HG03045 (cell line): ENCODE measurements around the gene PCDHB6.
"Not testable (repeated sequence)": the region's sequence is repeated elsewhere in the genome, so short reads cannot be mapped to it uniquely, and the experiment has no call there.

Source experiments
- ATAC-seq: cut with Tn5 transposase; IDR thresholded peaks from one replicate; pipeline ENCODE4 v1.9.1; 2021; ENCODE audit warnings: mild to moderate bottlenecking, moderate library complexity; ENCODE audit not compliant: unreplicated experiment

The PCDHB6 gene

DNA sequence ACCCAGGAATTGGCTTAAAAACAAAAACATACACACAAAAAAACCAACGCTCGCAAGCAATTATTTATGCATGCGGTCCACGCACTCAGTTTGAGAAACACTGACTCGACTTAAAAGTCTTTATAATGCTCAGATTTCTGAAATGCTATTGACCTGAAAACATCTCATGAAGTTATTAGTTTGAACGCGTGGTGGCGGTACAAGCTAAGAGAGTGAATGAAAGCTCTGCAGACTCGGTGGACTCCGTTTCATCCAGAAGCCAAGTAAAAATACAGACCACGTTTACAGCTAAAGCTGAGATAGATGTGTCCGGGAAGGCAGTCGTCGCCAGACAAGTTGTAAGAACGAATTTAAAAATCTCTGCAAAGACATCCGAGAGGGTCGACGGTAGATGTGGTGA is at the start of gene PCDHB6:
PCDHB6 (plus strand) TSS at position 246 of the 400 bp plus-strand sequence. CDS start 201 bp downstream, outside the sequence.
- no peak for ATAC-seq

DNA sequence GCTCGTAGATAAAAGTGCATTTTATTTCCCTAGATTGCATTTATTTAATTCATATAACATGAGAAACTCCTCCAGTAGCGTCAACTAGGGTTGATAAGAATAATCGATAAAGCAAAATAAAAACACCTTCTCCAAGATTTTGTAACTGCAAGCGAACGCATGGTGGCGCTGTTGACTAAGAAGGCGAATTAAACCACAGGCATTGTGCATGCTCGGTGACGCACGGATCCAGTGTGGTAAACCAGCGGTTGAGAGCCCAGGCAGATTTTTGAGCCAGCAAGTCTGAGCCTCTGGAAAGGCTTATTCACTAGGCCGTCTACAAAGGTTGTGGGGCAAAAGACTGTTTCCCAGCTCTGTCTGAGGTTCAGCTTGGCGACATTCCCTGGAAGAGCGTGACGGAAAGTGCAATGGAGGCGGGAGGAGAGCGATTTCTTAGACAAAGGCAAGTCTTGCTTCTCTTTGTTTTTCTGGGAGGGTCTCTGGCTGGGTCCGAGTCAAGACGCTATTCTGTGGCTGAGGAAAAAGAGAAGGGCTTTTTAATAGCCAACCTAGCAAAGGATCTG is 49.5 kb upstream of the PCDHB6 start, which contains the start of gene PCDHB3:
PCDHB3 (plus strand) TSS at position 231 of the 563 bp plus-strand sequence; CDS start at position 408, 177 bp downstream.
- ATAC-seq = no peak

DNA sequence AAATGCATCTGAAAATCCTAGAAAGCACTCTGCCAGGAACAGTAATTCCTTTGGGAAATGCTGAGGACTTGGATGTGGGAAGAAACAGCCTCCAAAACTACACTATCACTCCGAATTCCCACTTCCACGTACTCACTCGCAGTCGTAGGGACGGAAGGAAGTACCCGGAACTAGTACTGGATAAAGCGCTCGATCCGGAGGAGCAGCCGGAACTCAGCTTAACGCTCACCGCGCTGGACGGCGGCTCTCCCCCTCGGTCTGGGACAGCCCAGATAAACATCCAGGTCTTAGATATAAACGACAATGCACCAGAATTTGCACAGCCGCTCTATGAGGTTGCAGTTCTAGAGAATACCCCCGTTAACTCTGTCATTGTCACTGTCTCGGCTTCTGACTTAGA is 48.8 kb upstream of the PCDHB6 start:
- no peak for ATAC-seq

DNA sequence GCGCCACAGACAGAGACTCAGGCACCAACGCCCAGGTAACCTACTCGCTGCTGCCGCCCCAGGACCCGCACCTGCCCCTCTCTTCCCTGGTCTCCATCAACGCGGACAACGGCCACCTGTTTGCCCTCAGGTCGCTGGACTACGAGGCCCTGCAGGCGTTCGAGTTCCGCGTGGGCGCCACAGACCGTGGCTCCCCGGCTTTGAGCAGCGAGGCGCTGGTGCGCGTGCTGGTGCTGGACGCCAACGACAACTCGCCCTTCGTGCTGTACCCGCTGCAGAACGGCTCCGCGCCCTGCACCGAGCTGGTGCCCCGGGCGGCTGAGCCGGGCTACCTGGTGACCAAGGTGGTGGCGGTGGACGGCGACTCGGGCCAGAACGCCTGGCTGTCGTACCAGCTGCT is 47.8 kb upstream of the PCDHB6 start:
- ATAC-seq = not testable (repeated sequence)

DNA sequence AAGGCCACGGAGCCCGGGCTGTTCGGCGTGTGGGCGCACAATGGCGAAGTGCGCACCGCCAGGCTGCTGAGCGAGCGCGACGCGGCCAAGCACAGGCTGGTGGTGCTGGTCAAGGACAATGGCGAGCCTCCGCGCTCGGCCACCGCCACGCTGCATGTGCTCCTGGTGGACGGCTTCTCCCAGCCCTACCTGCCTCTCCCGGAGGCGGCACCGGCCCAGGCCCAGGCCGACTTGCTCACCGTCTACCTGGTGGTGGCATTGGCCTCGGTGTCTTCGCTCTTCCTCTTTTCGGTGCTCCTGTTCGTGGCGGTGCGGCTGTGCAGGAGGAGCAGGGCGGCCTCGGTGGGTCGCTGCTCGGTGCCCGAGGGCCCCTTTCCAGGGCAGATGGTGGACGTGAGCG is 47.4 kb upstream of the PCDHB6 start:
- not testable (repeated sequence) for ATAC-seq

DNA sequence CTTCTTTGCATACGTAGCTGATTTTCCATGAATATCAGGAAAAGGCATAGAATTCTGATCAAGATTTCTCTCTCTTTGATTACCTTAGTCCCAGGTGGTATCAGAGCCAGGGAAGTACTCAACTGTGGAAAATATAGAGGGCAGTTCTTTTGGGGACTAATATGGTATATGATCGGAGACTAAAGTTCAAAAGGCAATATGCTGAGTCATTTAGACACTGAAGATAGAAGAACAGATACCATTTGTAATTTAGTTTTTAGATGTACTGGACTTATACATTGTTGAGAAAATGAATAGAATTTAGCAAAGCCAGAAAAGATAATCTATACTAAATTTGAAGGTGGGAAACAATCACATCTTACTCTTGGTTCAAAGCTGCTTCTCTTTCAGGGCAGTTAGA is 44.5 kb upstream of the PCDHB6 start:
- ATAC-seq = no peak

DNA sequence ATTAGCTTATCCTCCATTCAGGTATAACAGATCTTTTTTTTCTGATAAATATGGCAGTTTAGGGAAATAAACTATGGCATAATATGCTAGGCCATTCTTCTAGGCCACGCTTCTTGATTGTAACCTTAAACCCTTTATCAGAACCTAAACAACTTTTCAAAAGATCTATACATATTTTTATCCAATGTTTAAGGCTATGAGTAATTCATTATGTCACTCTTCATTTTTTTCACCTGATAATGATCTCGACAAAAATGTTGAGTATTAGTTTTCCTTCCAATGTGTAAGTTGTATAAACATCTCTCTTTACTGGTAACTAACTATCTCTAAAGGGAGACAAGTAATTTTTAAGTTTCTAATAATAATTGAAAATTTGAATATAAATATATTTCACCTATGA is 30.6 kb upstream of the PCDHB6 start:
- ATAC-seq = no peak

DNA sequence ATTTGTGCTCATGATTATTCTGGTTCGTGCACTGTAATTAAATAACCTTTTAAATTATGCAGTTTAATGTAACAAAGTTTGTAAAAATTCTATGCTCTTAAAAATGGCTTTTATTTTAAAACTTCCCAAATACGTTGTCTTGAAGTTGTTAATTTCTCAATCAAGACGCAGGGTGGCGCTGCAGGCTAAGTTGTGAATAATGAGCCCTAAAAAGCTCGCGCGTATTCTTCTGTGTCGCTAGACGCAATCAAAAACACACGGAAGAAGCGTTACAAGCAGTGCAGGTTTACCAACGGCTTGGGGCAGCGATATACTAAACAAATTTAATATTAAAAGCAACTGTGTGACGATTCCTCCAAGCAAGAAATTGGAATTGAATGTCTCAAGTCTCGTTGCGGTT is 28.3 kb upstream of the PCDHB6 start, which contains the start of gene PCDHB4:
PCDHB4 (plus strand) TSS at position 256 of the 400 bp plus-strand sequence. CDS start 181 bp downstream, outside the sequence.
- ATAC-seq = no peak

DNA sequence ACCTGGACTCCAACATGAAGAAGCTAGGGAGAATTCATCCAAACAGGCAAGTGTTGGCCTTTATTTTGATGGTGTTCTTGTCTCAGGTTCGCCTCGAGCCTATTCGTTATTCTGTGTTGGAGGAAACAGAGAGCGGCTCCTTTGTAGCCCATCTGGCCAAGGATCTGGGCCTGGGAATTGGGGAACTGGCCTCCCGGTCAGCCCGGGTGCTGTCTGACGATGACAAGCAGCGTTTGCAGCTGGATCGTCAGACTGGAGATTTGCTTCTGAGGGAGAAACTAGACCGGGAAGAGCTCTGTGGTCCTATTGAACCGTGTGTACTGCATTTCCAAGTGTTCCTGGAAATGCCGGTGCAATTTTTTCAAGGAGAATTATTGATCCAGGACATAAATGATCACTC is 27.9 kb upstream of the PCDHB6 start:
- ATAC-seq = no peak

DNA sequence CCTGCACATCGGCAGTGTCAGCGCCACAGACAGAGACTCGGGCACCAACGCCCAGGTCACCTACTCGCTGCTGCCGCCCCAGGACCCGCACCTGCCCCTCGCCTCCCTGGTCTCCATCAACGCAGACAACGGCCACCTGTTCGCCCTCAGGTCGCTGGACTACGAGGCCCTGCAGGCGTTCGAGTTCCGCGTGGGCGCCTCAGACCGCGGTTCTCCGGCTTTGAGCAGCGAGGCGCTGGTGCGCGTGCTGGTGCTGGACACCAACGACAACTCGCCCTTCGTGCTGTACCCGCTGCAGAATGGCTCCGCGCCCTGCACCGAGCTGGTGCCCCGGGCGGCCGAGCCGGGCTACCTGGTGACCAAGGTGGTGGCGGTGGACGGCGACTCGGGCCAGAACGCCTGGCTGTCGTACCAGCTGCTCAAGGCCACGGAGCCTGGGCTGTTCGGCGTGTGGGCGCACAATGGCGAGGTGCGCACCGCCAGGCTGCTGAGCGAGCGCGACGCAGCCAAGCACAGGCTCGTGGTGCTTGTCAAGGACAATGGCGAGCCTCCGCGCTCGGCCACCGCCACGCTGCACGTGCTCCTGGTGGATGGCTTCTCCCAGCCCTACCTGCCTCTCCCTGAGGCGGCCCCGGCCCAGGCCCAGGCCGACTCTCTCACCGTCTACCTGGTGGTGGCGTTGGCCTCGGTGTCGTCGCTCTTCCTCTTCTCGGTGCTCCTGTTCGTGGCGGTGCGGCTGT is 26.3 kb upstream of the PCDHB6 start:
- not testable (repeated sequence) for ATAC-seq

DNA sequence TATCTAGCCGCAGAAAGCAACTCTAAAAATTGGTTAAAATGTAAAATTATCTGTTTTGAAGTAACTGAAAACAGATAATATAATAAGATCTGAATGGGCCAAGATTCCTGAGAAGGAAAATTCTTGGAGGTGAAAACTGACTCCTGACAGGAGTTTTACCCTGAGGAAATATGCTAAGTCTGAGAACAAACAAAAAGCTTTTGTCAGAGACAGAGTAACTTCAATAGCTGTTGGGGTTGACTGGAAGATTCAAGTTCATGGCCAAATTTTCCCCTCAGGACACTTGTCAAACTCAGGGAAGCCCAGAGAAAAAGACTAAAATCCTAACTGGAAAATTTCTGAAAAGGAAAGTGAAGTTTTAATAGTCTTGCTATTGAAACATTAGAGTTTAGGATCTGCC is 22.6 kb upstream of the PCDHB6 start:
- ATAC-seq = no peak

DNA sequence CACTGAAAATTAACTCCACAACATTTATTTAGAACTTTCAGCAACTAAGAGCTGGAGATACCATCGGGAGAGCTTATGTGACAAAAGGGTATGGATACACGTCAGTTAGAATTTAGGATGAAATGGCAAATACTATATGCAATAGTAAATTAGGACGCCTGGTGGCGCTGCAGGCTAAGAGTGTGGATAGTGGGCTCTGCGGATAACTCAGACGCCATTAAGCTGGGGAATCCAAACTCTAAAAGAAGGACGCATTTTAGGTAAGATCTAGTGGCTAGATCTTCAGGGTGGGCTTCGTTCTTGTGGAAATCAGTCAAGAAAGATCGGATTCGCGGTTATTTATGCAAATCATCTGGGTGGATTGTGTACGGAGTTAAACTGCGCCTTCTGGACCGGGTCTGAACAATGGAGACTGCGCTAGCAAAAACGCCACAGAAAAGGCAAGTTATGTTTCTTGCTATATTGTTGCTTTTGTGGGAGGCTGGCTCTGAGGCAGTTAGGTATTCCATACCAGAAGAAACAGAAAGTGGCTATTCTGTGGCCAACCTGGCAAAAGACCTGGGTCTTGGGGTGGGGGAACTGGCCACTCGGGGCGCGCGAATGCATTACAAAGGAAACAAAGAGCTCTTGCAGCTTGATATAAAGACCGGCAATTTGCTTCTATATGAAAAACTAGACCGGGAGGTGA is 14.7 kb upstream of the PCDHB6 start, which contains the start of gene PCDHB5:
PCDHB5 (plus strand) TSS at position 177 of the 688 bp plus-strand sequence; CDS start at position 406, 229 bp downstream.
- ATAC-seq = no peak

DNA sequence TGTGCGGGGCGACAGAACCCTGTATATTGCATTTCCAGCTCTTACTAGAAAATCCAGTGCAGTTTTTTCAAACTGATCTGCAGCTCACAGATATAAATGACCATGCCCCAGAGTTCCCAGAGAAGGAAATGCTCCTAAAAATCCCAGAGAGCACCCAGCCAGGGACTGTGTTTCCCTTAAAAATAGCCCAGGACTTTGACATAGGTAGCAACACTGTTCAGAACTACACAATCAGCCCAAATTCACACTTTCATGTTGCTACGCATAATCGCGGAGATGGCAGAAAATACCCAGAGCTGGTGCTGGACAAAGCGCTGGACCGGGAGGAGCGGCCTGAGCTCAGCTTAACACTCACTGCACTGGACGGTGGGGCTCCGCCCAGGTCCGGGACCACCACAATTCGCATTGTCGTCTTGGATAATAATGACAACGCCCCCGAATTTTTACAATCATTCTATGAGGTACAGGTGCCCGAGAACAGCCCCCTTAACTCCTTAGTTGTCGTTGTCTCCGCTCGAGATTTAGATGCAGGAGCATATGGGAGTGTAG is 14.1 kb upstream of the PCDHB6 start:
- ATAC-seq = no peak

DNA sequence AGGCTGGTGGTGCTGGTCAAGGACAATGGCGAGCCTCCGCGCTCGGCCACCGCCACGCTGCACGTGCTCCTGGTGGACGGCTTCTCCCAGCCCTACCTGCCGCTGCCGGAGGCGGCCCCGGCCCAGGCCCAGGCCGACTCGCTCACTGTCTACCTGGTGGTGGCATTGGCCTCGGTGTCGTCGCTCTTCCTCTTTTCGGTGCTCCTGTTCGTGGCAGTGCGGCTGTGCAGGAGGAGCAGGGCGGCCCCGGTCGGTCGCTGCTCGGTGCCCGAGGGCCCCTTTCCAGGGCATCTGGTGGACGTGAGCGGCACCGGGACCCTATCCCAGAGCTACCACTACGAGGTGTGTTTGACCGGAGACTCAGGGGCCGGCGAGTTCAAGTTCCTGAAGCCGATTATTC is 12.5 kb upstream of the PCDHB6 start:
- ATAC-seq = not testable (repeated sequence)

DNA sequence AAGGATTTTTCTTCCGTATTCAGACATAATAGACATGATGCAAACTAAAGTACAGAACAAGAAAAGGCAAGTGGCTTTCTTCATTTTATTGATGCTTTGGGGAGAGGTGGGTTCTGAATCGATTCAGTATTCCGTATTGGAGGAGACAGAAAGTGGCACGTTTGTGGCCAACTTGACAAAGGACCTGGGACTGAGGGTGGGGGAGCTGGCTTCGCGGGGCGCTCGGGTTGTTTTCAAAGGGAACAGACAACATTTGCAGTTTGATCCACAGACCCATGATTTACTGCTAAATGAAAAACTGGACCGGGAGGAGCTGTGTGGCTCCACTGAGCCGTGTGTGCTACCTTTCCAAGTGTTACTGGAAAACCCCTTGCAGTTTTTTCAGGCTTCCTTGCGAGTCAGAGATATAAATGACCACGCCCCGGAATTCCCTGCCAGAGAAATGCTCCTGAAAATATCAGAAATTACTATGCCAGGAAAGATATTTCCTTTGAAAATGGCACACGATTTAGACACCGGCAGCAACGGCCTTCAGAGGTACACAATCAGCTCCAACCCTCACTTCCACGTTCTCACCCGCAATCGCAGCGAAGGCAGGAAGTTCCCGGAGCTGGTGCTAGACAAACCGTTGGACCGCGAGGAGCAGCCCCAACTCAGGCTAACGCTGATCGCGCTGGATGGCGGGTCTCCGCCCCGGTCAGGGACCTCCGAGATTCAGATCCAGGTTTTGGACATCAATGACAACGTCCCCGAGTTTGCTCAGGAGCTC is 551 bp downstream of the PCDHB6 start:
- ATAC-seq = no peak

DNA sequence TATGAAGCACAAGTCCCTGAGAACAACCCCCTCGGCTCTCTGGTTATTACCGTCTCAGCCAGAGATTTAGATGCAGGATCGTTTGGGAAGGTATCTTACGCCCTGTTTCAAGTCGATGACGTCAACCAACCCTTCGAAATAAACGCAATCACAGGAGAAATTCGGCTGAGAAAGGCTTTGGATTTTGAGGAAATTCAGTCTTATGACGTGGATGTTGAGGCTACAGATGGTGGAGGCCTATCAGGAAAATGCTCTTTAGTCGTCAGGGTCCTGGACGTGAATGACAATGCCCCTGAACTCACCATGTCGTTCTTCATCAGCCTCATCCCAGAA is 1.1 kb downstream of the PCDHB6 start:
- ATAC-seq = no peak

DNA sequence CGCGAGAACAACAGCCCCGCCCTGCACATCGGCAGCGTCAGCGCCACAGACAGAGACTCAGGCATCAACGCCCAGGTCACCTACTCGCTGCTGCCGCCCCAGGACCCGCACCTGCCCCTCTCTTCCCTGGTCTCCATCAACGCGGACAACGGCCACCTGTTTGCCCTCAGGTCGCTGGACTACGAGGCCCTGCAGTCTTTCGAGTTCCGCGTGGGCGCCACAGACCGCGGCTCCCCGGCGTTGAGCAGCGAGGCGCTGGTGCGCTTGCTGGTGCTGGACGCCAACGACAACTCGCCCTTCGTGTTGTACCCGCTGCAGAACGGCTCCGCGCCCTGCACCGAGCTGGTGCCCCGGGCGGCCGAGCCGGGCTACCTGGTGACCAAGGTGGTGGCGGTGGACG is 1.8 kb downstream of the PCDHB6 start:
- ATAC-seq = not testable (repeated sequence)

DNA sequence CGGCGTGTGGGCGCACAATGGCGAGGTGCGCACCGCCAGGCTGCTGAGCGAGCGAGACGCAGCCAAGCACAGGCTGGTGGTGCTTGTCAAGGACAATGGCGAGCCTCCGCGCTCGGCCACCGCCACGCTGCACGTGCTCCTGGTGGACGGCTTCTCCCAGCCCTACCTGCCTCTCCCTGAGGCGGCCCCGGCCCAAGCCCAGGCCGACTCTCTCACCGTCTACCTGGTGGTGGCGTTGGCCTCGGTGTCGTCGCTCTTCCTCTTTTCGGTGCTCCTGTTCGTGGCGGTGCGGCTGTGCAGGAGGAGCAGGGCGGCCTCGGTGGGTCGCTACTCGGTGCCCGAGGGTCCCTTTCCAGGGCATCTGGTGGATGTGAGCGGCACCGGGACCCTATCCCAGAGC is 2.2 kb downstream of the PCDHB6 start:
- not testable (repeated sequence) for ATAC-seq

DNA sequence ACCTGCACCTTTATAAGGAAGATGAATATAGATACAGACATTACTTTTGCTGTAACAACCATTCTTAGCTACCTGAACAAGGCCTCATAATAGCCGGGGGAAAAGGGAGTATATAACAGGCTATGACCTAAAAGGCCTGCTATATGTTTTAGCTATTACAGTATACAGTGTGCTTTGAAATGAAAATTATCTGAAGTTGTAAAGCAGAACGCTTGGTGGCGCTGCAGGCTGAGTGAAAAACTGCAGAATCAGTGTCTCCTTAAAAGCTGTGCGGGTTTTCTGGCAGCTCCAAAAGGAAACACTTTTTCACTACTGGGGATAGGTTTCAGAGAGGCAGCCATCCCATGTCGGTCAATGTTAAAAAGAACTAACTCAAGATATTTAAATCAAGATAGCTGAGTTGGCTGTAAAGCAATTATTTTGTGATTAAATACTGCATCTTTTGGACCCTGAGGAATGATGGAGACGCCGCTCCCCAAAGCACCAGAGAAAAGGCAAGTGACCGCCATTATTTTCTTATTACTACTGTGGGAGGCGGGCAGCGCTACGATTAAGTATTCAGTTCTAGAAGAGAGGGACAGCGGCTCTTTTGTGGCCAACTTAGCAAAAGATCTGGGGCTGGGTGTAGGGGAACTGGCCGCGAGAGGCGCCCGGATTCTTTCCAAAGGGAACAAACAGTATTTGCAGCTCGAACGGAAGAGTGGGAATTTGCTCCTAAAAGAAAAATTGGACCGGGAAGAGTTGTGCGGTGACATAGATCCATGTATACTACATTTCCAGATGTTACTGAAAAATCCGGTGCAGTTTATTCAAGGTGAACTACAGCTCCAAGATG is 5.9 kb downstream of the PCDHB6 start:
- ATAC-seq = no peak

DNA sequence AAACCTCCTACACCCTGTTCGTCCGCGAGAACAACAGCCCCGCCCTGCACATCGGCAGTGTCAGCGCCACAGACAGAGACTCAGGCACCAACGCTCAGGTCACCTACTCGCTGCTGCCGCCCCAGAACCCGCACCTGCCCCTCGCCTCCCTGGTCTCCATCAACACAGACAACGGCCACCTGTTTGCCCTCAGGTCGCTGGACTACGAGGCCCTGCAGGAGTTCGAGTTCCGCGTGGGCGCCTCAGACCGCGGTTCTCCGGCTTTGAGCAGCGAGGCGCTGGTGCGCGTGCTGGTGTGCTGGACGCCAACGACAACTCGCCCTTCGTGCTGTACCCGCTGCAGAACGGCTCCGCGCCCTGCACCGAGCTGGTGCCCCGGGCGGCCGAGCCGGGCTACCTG is 7.5 kb downstream of the PCDHB6 start:
- not testable (repeated sequence) for ATAC-seq
